Activated CD4-positive, alpha-beta memory T cell treated with anti-CD3 and anti-CD28 coated beads for 36 hours (primary cell): ENCODE measurements around the gene SLC49A3. TPM values are rescaled to one million over a fixed set of nuclear protein-coding genes. Genes with fewer than 3 reads are reported as not detected.
"Not testable (repeated sequence)": the region's sequence is repeated elsewhere in the genome, so short reads cannot be mapped to it uniquely, and the experiment has no call there.

Experiments used
- CTCF ChIA-PET: fragments of 350-600 bp; sonication (Branson Sonifier 250); formaldehyde crosslinking; loops from one replicate; lab custom pipeline; 2021; ENCODE audit warnings: antibody characterized with exemption, inconsistent platforms; lab: Charles Lee
- POLR2A ChIA-PET: fragments of 350-600 bp; sonication (Branson Sonifier 250); formaldehyde crosslinking; loops from one replicate; lab custom pipeline; 2021; ENCODE audit warnings: antibody characterized with exemption; lab: Charles Lee
- DNase-seq: peaks from one replicate; pipeline ENCODE4 v3.0.0-alpha.2; 2020
- H3K27ac Mint-ChIP-seq: one replicate; pipeline ENCODE4 v1.8.0; 2021; ENCODE audit warnings: mixed read lengths
- H3K27me3 Mint-ChIP-seq: one replicate; pipeline ENCODE4 v1.8.0; 2021; ENCODE audit warnings: mixed read lengths
- H3K36me3 Mint-ChIP-seq: one replicate; pipeline ENCODE4 v1.8.0; 2021; ENCODE audit warnings: mixed read lengths
- H3K4me1 Mint-ChIP-seq: one replicate; pipeline ENCODE4 v1.8.0; 2021; ENCODE audit warnings: low read depth, mixed read lengths
- H3K4me3 Mint-ChIP-seq: one replicate; pipeline ENCODE4 v1.8.0; 2021; ENCODE audit warnings: mild to moderate bottlenecking, mixed read lengths
- H3K9me3 Mint-ChIP-seq: one replicate; pipeline ENCODE4 v1.8.0; 2021; ENCODE audit warnings: mixed read lengths
- intact Hi-C: fragments of 100-400 bp; cut with micrococcal nuclease; formaldehyde crosslinking; loops from one replicate; pipeline ENCODE4 v1.15.1; 2023
- total RNA-seq, 2 experiments: library from RNA; stranded (reverse); gene quantifications; one replicate each; pipeline ENCODE4 v1.2.3, GENCODE V29; 2021

The SLC49A3 gene
- total RNA-seq = under 1 TPM in 1 of 2 experiments, not detected in 1; 0.19 TPM

DNA sequence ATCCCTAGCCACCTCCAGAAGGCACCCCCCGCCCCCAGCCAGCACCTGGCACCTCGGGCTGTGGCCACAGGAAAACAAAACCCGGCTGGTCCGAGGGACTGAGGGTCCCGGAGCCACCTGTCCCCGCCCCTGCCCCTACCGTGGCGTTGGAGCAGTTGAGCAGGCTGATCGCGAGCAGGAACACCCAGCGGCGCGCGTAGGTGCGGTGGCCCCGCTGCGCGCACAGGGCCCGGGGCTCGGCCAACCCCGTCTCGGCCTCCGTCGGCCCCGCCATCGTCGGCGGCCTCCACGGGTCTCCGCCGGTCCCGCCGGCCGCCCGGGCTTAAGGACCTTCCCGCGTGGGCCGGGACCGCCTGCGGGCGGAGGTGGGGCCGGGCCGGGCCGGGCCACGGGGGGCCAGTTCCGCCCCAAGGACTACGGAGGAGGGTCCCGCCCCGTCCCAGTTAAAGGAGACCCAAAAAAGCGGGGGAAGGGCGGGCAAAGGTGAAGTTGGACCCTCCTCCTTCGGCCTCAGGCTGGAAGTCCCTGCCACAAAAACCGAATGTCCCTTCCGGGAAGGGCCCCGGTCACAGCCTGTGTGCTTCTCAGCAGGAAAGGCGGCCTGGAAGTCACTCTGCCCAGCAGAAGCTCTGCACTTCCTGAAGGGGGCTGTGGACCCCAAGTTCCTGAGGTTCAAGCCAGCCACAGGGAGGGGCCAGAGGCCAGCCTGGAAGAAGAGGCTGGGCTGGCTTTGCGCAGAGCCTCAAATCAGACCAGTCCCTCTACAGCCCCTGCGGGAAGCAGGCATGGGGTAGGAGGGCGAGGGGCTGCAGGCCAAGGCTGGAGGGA lies at the start of gene SLC49A3:
SLC49A3 (minus strand) TSS at position 298 of the 828 bp plus-strand sequence; CDS start at position 274, 24 bp downstream.
- Mint-ChIP-seq H3K27me3 (peaks cover 15% of the 10 kb centered on the region), H3K4me1 (peaks cover 5% of the 10 kb centered on the region), H3K36me3 (no peaks in the 10 kb centered on the region), H3K4me3 (no peak within 1 kb of the TSS), H3K9me3 (no peaks in the 10 kb centered on the region), H3K27ac (no peak within 1 kb of the TSS)
- POLR2A ChIA-PET = no interaction called here
- no peak for DNase-seq
- CTCF ChIA-PET = no interaction called here
- intact Hi-C loops = no loop called here

DNA sequence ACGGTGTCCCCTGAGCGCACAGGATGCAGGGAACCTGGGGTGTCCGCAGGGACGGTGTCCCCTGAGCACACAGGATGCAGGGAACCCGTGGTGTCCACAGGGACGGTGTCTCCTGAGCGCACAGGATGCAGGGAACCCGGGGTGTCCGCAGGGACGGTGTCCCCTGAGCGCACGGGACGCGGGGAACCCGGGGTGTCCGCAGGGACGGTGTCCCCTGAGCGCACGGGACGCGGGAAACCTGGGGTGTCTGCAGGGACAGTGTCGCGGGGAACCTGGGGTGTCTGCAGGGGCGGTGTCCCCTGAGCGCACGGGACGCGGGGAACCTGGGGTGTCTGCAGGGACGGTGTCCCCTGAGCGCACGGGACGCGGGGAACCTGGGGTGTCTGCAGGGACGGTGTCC lies 47.6 kb upstream of the SLC49A3 start:
- intact Hi-C loops, POLR2A ChIA-PET, DNase-seq, H3K27me3 Mint-ChIP-seq, CTCF ChIA-PET, H3K4me3 Mint-ChIP-seq, H3K9me3 Mint-ChIP-seq, H3K27ac Mint-ChIP-seq, H3K4me1 Mint-ChIP-seq: not testable (repeated sequence)
- H3K36me3 Mint-ChIP-seq = peaks cover 21% of the 10 kb centered on the region

DNA sequence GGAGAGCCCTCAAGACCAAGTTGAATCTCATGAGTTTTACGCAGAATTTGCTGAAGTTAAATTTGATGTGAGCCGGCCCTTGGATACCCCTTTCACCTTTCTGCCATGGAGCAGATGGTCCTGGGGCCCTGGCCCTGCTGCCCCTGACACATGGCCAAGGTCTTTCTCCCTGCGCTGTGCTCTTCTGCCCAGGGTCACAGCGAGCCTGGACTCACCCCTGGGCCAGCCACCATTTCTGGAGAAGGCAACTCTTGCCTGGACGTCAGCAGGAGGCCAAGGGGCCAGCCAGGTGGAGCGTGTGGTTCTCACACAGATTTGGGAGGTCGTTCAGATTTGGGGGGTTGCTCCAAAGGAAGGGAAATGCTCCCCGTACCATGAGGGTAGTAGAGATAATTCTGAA lies 46.6 kb upstream of the SLC49A3 start:
- peaks cover 25% of the 10 kb centered on the region for H3K36me3 Mint-ChIP-seq
- no peaks in the 10 kb centered on the region for H3K9me3 Mint-ChIP-seq
- intact Hi-C loops = no loop called here
- no peak for DNase-seq
- H3K27ac Mint-ChIP-seq = no peak overlapping the region
- POLR2A ChIA-PET = no interaction called here
- no peaks in the 10 kb centered on the region for H3K27me3 Mint-ChIP-seq
- no peaks in the 10 kb centered on the region for H3K4me1 Mint-ChIP-seq
- no peak overlapping the region for H3K4me3 Mint-ChIP-seq
- CTCF ChIA-PET = no interaction called here

DNA sequence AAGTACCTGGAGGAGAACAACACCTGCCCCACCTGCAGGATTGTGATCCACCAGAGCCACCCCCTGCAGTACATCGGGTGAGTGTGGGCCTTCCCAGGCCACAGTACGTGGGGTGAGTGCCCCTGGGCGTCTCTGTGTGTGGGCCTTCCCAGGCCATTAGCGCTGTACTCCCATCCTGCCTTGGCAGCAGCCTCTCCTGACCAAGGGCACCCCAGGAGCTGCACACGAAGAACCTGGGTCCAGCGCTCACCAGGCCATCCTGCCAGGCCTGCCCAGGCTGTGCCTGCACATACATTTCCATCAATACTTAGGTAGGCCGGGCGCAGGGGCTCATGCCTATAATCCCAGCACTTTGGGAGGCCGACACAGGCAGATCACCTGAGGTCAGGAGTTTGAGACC lies 46.0 kb upstream of the SLC49A3 start:
- intact Hi-C loops = no loop called here
- no peaks in the 10 kb centered on the region for H3K4me1 Mint-ChIP-seq
- CTCF ChIA-PET = interaction anchor here (1.7 kb wide), 1 partner anchor 8 kb away, joined by 7 read pairs; no protein-coding TSS in a partner anchor
- POLR2A ChIA-PET = no interaction called here
- no peak overlapping the region for H3K4me3 Mint-ChIP-seq
- no peaks in the 10 kb centered on the region for H3K9me3 Mint-ChIP-seq
- DNase-seq = no peak
- no peaks in the 10 kb centered on the region for H3K27me3 Mint-ChIP-seq
- H3K27ac Mint-ChIP-seq = no peak overlapping the region
- peaks cover 26% of the 10 kb centered on the region for H3K36me3 Mint-ChIP-seq

DNA sequence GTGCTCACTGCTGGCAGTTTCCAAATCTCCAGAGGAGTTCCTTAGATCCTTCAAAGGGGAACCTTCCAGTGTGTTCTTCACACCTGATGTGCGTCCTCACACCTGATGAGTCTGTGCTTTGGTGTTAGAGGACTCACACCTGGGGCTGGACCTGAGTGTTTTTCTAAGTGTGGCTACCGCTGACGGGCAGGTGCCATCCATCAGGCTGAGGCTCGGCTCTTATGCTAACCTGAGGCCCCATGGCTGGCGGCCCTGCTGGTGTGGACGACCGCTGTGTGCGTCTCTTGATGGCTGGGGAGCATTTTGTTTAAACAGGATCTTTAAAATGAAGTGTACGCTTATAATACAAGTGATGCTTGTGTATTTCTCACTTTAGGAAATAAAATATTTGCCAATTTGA lies 45.1 kb upstream of the SLC49A3 start:
- Mint-ChIP-seq H3K4me1 (no peaks in the 10 kb centered on the region), H3K36me3 (peaks cover 26% of the 10 kb centered on the region), H3K9me3 (no peaks in the 10 kb centered on the region), H3K27ac (no peak overlapping the region), H3K4me3 (no peak overlapping the region), H3K27me3 (no peaks in the 10 kb centered on the region)
- no peak for DNase-seq
- ChIA-PET POLR2A (no interaction called here), CTCF (interaction anchor here (1.7 kb wide), 1 partner anchor 9 kb away, joined by 7 read pairs; no protein-coding TSS in a partner anchor)
- intact Hi-C loops = no loop called here

DNA sequence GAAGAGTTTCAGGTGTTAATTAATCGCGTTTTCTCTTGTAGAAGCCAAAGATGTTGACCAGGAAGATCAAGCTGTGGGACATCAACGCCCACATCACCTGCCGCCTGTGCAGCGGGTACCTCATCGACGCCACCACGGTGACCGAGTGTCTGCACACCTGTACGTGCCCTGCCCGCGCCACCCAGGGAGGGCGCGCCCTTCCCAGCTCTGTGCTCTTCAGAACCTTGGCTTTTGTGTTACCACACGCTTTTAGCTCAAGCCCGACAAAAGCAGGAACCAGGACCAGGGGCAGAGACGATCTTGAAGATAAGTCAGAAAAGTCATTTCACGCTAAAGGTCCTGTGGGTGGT lies 44.7 kb upstream of the SLC49A3 start:
- Mint-ChIP-seq H3K27me3 (no peaks in the 10 kb centered on the region), H3K27ac (no peak overlapping the region), H3K36me3 (peaks cover 26% of the 10 kb centered on the region), H3K4me1 (no peaks in the 10 kb centered on the region), H3K9me3 (no peaks in the 10 kb centered on the region), H3K4me3 (no peak overlapping the region)
- POLR2A ChIA-PET = no interaction called here
- CTCF ChIA-PET = interaction anchor here (1.7 kb wide), 1 partner anchor 9 kb away, joined by 7 read pairs; no protein-coding TSS in a partner anchor
- no peak for DNase-seq
- intact Hi-C loops = no loop called here

DNA sequence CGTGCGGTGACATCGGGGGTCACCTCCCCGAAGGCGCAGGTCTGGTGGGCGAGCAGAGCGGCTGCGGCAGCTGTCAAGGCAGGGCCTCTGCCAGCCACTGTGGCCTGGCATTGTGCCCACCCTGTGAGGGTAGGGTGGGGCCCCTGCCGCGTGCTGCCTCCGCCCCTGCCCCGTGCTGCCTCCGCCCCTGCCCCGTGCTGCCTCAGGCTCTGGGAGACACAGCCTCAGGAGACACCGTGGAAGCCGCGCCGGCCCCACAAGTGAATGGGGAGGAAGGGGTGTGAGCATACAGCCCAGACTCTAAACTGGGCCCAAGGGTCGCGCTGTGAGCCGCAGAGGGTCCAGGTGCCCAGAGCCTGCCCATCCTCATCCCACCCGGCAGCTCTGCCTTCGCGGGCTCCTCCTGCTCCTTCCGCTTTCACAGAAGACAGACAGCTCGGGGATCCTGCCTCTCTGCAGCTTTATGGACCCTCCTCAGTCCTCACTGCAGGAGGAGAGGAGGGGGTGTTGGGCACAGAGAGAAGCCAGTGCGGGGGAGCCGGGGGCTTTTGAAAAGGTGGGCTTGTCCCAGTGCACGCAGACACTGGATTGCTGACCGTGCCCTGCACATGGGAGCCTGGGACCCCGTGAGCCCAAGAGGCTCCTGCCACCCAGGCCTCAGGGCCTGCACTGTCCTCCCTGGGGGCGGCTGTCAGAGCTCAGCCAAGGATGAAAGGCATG lies 44.1 kb upstream of the SLC49A3 start:
- Mint-ChIP-seq H3K27me3 (no peaks in the 10 kb centered on the region), H3K9me3 (no peaks in the 10 kb centered on the region), H3K27ac (no peak overlapping the region), H3K4me1 (no peaks in the 10 kb centered on the region), H3K36me3 (peaks cover 26% of the 10 kb centered on the region), H3K4me3 (no peak overlapping the region)
- CTCF ChIA-PET = interaction anchor here (1.7 kb wide), 1 partner anchor 10 kb away, joined by 7 read pairs; no protein-coding TSS in a partner anchor
- POLR2A ChIA-PET = no interaction called here
- intact Hi-C loops = no loop called here
- no peak for DNase-seq

DNA sequence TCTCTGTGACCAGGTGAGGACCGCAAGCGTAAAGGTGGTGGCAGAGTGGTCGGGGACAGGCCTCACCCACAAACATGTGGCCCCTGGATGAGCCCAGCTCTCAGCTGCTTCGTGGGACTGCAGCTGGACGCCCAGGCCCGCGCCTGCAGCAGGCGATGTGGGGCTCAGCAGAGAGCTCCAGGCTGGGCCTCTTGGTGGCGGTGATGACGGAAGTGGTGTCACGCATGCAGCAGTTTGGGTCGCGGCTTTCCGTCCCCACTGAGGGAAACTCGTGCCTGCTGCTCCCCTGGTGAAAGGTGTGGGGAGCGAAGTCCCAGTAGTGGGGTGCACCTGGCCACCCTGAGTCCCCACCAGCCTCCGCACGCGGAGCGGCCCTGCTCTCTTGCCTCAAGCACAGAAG lies 43.5 kb upstream of the SLC49A3 start:
- Mint-ChIP-seq H3K36me3 (peaks cover 23% of the 10 kb centered on the region), H3K4me1 (peaks cover under 1% of the 10 kb centered on the region), H3K4me3 (no peak overlapping the region), H3K27ac (no peak overlapping the region), H3K9me3 (no peaks in the 10 kb centered on the region), H3K27me3 (no peaks in the 10 kb centered on the region)
- DNase-seq = no peak
- ChIA-PET CTCF (no interaction called here), POLR2A (no interaction called here)
- intact Hi-C loops = no loop called here

DNA sequence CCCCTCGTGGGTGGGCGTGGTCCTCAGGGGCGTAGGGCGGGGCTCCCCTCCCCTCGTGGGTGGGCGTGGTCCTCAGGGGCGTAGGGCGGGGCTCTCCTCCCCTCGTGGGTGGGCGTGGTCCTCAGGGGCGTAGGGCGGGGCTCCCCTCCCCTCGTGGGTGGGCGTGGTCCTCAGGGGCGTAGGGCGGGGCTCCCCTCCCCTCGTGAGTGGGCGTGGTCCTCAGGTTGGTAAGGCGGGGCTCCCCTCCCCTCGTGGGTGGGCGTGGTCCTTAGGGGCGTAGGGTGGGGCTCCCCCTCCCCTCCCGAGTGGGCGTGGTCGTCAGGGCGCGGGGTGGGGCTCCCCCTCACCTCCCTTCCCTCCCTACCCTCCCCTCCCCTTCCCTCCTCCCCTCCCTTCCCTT lies 43.0 kb upstream of the SLC49A3 start:
- DNase-seq, H3K4me1 Mint-ChIP-seq, H3K27ac Mint-ChIP-seq, POLR2A ChIA-PET, H3K4me3 Mint-ChIP-seq, CTCF ChIA-PET, intact Hi-C loops, H3K27me3 Mint-ChIP-seq, H3K9me3 Mint-ChIP-seq: not testable (repeated sequence)
- H3K36me3 Mint-ChIP-seq = peaks cover 22% of the 10 kb centered on the region

DNA sequence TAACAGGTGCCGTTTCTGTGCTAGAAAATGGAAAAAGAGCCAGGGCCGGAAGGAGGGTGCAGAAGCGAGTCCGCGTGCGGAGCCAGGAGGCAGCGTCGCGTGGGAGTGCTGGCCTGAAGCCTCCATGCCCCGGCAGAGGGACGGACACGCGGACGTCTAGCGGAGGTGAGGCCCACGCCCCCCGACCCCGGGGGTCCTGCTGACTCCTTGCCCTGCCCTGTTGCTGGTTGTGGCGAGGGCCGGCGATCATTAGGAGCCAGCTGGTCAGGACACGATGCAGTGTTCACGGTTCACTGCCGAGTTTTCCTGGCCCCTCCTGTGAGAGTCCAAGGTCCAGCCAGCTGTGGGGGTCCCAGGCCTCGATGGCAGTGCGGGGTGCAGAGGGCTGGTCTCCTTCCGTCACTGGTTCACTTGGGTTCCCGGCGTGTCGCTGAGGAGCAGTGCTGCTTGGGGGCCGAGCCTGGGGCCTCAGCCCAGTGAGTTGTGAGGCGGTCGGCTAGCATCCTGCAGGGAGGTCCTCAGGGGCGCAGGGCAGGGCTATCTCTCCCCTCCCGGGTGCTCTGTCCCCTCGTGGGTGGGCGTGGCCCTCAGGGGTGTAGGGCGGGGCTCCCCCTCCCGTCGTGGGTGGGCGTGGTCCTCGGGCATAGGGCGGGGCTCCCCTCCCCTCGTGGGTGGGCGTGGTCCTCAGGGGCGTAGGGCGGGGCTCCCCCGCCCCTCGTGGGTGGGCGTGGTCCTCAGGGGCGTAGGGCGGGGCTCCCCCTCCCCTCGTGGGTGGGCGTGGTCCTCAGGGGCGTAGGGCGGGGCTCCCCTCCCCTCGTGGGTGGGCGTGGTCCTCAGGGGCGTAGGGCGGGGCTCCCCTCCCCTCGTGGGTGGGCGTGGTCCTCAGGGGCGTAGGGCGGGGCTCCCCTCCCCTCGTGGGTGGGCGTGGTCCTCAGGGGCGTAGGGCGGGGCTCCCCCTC lies 42.3 kb upstream of the SLC49A3 start:
- H3K27me3 Mint-ChIP-seq, intact Hi-C loops, H3K4me3 Mint-ChIP-seq, H3K27ac Mint-ChIP-seq, H3K4me1 Mint-ChIP-seq, CTCF ChIA-PET, H3K9me3 Mint-ChIP-seq, DNase-seq, POLR2A ChIA-PET: not testable (repeated sequence)
- H3K36me3 Mint-ChIP-seq = peaks cover 22% of the 10 kb centered on the region

DNA sequence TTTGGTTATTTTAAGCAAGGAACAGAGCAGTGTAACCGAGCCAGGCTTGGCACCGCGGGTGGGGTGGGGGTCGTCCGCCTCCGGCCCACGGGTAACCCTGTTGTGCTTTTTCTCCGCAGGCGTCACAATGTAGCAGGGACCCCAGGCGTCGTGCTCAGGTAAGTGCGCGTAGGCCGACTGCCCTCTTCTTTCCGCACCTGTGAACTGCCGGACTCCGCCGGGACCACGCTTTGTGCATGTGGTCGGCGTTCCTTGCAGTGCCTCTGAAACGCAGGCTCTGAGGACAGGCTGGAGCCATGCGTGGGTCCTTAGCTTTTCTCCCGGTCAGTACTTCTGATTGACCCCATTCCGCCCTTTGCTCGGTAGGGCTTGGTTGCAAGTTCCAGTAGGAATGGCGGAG lies 41.6 kb upstream of the SLC49A3 start:
- Mint-ChIP-seq H3K36me3 (peaks cover 20% of the 10 kb centered on the region), H3K4me3 (no peak overlapping the region), H3K4me1 (peaks cover 6% of the 10 kb centered on the region), H3K9me3 (no peaks in the 10 kb centered on the region), H3K27me3 (no peaks in the 10 kb centered on the region), H3K27ac (no peak overlapping the region)
- intact Hi-C loops = no loop called here
- ChIA-PET CTCF (no interaction called here), POLR2A (no interaction called here)
- DNase-seq = no peak
